HG02759 (cell line): ENCODE data around the gene LCE2B.
"Not testable (repeated sequence)": the region's sequence is repeated elsewhere in the genome, so short reads cannot be mapped to it uniquely, and the experiment has no call there.

Experiments used
- ATAC-seq: cut with Tn5 transposase; IDR thresholded peaks from one replicate; pipeline ENCODE4 v1.9.1; 2021; ENCODE audit warnings: mild to moderate bottlenecking, moderate library complexity; ENCODE audit not compliant: unreplicated experiment

Gene LCE2B

GRCh38 chr1:152685823-152686222, at the start of gene LCE2B:
Gene LCE2B (plus strand): TSS chr1:152686123. CDS start chr1:152686844, 721 bp downstream.
- not testable (repeated sequence) for ATAC-seq

- ATAC-seq = no peak
These were observed 45.6 kb upstream of the LCE2B start for GRCh38 chr1:152640351-152640750.

- no peak for ATAC-seq
These were observed 42.0 kb upstream of the LCE2B start for GRCh38 chr1:152643945-152644344.

- ATAC-seq = no peak
These were observed 40.8 kb upstream of the LCE2B start for GRCh38 chr1:152645146-152645545.

- no peak for ATAC-seq
These were observed 39.3 kb upstream of the LCE2B start for GRCh38 chr1:152646656-152647055.

- ATAC-seq = no peak
These were observed 31.8 kb upstream of the LCE2B start for GRCh38 chr1:152654110-152654509.

GRCh38 chr1:152656459-152656858, 29.5 kb upstream of the LCE2B start:
- ATAC-seq = no peak

GRCh38 chr1:152657677-152658076, 28.2 kb upstream of the LCE2B start:
- ATAC-seq = no peak

- no peak for ATAC-seq
These were observed 27.3 kb upstream of the LCE2B start for GRCh38 chr1:152658649-152659048.

- no peak for ATAC-seq
These were observed 22.8 kb upstream of the LCE2B start, which contains the start of gene LCE2D for GRCh38 chr1:152663098-152663497. Gene LCE2D (plus strand): TSS chr1:152663380. CDS start chr1:152664106, 726 bp downstream.

- ATAC-seq = not testable (repeated sequence)
These were observed 19.8 kb upstream of the LCE2B start for GRCh38 chr1:152666171-152666570.

- ATAC-seq = no peak
These were observed 18.3 kb upstream of the LCE2B start for GRCh38 chr1:152667648-152668047.

GRCh38 chr1:152673016-152673415, 12.9 kb upstream of the LCE2B start:
- no peak for ATAC-seq

- ATAC-seq = not testable (repeated sequence)
These were observed 10.9 kb upstream of the LCE2B start, which contains the start of gene LCE2C for GRCh38 chr1:152674983-152675382. Gene LCE2C (plus strand): TSS chr1:152675279. CDS start chr1:152676016, 737 bp downstream.

- no peak for ATAC-seq
These were observed 6.5 kb upstream of the LCE2B start for GRCh38 chr1:152679459-152679858.

- no peak for ATAC-seq
These were observed 4.3 kb upstream of the LCE2B start for GRCh38 chr1:152681616-152682015.

- ATAC-seq = no peak
These were observed 2.1 kb upstream of the LCE2B start for GRCh38 chr1:152683846-152684245.

GRCh38 chr1:152697701-152698600, 12.0 kb downstream of the LCE2B start, which contains the start of gene LCE2A:
Gene LCE2A (plus strand): TSS chr1:152698345. CDS start chr1:152698902, 557 bp downstream.
- no peak for ATAC-seq

- no peak for ATAC-seq
These were observed 13.8 kb downstream of the LCE2B start for GRCh38 chr1:152699746-152700145.

- no peak for ATAC-seq
These were observed 21.9 kb downstream of the LCE2B start, which contains the start of gene LCE4A for GRCh38 chr1:152707860-152708259. Gene LCE4A (plus strand): TSS chr1:152708160. CDS start chr1:152709076, 916 bp downstream.

GRCh38 chr1:152718238-152718637, 32.3 kb downstream of the LCE2B start:
- no peak for ATAC-seq

- no peak for ATAC-seq
These were observed 39.3 kb downstream of the LCE2B start for GRCh38 chr1:152725261-152725660.
